NCI-H1092 (cell line): ENCODE measurements around the gene POU2AF3.
"Not testable (repeated sequence)": the region's sequence is repeated elsewhere in the genome, so short reads cannot be mapped to it uniquely, and the experiment has no call there.

Source experiments
- DNase-seq: peaks from one replicate; lab custom pipeline; 2025; lab: John Stamatoyannopoulos, UW

Gene POU2AF3

DNA sequence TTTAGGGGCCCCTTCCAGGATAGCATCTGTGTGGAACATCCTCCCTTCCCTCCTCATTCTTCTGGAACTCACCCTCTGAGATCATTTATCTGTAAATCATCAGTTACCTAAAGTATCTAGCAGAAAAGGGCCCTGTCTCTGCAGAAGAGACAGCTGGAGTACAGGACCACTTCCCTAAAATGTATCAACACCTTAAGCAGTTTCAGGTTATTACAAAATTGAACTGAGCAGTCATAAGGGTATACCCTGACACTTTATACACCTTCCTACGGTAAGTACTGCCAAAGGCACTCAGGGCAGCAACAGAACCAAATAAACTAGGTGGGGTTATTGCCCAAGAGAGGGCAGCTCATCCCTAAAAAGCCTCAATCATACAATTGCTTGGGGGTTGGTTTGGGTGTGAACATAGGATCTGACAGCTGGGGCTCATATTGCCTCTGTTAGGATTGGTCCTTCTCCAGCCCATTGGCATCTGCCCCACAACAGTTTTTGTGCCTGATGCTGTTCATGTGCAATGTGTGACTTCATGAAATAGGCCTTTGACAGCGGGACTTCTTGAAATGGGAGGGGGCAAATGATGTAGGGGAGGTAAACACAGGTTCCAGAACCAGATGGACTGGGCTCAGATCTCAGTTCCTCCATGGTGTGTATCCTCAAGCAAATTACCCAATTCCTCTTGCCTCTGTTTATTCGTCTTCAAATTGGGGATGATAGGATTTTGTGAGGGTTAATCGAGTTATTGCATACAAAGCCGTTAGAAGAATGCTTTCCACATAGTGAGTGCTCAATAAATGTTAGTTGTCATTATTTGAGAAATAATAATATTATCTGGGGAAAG is 2.9 kb downstream of the POU2AF3 start:
- peak; percentile 95 for DNase-seq

- no peak for DNase-seq
Observed at GRCh38 chr11:111301842-111302118, 3.4 kb downstream of the POU2AF3 start.

DNA sequence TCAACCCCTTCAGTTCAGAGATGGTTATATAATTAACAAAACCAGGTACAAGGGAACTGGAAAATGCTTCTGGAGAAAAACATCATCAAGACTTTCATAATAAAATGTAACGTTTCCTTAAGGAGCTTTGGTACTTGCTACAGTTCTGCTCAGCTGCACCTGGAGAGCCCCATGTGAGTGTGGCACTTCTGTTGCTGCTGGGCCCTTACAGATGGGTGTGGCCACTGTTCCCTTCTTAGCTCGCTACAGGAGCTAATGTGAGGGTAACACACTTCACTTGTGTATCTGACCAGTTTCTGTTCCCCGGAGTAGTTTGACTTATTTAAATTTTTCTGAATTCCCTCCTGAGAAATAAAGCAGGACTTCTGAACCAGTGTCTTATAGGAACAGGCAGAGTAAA is 4.0 kb downstream of the POU2AF3 start:
- no peak for DNase-seq

DNA sequence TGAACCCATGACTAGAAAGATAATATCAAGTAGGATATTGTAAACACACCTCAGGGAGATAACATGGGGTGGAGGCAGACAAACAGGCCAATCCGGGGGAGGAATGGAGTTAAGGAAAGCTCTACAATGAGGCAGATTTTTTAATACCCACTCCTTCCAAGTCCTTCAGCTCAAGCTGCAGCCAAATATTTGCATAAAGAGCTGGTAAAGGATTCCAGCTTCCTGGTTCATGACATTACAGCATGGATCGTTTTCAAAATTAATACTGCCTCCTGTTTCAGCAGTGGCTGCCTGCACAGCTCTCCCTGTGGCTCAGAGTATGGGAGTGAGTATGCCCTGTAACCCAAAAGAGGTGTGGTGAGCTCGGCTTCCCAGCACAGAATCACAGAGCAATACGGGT is 5.1 kb downstream of the POU2AF3 start:
- DNase-seq: peak; percentile 74

GRCh38 chr11:111305162-111305802 is 6.9 kb downstream of the POU2AF3 start:
- no peak for DNase-seq

DNA sequence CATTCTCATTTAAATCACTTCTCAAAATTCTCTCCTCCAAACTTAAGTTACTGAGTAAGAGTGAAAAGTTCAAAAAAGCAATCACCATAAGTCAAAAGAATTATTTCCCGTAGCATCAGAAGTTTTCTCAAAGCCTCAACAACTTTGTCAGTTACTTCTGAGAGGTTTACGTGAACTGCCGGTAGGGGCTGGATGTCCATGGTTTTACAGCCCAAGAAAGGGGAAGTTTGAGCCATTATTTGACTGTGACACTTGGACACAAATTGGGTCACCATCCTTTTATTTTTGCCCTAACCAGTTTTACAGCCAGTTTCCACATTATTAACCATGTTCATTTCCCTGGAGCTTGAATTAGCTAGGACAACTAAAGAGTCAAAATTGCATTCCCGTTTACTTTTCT is 7.5 kb downstream of the POU2AF3 start:
- DNase-seq: no peak

DNA sequence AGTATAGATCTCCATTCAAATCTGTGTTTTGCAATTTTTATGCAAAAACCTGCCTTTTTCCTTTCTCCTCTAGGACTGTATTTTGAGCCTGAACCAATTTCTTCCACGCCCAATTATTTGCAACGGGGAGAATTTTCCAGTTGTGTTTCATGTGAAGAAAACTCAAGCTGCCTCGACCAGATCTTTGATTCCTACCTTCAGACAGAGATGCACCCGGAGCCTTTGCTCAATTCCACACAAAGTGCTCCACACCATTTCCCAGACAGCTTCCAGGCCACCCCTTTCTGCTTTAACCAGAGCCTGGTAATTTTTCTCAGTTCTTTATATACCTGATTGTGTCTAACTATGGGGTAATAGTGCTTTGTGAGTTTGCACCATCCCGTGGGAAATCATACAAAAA is 8.0 kb downstream of the POU2AF3 start:
- DNase-seq: no peak

- DNase-seq: no peak
Observed at GRCh38 chr11:111307472-111308108, 9.2 kb downstream of the POU2AF3 start.

DNA sequence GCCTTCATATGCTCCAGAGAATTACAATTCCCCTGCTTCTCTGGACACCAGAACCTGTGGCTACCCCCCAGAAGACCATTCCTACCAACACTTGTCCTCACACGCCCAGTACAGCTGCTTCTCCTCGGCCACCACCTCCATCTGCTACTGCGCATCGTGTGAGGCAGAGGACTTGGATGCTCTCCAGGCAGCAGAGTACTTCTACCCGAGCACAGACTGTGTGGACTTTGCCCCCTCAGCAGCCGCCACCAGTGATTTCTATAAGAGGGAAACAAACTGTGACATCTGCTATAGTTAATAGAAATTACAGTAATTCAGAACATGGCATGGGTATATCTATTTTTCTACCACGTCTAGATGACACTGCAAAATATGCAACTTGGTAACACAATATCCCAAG is 9.8 kb downstream of the POU2AF3 start:
- peak; percentile 89 for DNase-seq

GRCh38 chr11:111309215-111309915 is 11.0 kb downstream of the POU2AF3 start:
- DNase-seq: no peak

- DNase-seq: peak; percentile 34
Observed at GRCh38 chr11:111310088-111310487, 11.7 kb downstream of the POU2AF3 start.

DNA sequence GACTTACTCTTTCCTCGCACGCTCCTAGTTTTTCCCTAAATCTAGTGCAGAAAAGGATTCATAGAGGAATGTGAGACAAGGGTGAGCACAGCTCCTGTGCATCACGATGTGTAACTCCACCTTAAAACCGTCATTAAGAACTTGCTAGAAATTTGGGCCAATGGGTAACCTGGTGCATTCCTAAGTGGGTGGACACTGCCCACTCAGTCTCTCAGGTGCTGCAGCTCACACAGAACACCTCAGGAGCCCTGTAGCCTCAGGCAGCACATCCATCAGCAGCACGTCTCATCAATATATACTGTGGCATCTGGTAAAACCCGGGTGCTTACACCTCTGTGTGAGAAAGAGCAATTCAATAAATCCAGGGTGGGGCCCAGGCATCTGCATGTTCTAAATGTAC is 12.4 kb downstream of the POU2AF3 start:
- DNase-seq: no peak

DNA sequence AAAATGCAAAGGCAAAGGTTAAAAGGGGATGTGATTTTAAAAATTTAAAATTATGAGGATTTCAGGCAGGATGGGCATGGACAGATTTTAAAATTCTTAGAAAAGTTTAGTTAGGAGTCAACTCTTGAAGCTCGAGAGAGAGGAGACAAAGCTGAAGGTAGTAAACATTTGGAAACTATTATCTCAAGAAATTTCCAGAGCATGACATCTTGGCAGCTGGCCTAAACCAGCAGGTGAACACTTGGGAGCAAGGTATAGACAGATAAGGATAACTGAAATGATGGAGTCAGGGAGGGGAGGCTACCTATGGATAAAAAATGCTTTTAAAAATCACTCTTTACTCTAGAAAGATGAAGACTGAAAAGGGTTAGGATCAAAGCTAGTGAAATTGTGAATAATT is 13.7 kb downstream of the POU2AF3 start:
- no peak for DNase-seq

DNA sequence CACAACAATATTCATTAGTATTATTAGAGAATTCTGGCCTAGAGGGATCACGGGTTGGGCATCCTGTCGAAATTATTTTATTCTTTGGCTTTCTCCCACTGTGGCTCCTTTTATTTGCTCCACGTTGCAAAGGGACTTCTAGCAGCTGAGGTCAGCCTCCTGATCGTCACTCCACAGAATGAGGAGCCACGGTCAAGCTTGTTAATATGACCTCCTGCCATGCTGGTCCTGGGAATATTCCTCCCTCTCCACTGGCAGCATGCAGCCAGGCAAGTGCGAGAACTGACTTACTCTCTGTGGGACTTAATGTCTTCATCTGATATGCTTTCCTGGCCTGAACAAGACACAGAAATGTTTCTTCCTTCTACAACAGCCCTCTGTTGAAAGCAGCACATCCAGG is 20.9 kb downstream of the POU2AF3 start:
- no peak for DNase-seq

- DNase-seq: not testable (repeated sequence)
Observed at GRCh38 chr11:111320199-111320598, 21.9 kb downstream of the POU2AF3 start.

DNA sequence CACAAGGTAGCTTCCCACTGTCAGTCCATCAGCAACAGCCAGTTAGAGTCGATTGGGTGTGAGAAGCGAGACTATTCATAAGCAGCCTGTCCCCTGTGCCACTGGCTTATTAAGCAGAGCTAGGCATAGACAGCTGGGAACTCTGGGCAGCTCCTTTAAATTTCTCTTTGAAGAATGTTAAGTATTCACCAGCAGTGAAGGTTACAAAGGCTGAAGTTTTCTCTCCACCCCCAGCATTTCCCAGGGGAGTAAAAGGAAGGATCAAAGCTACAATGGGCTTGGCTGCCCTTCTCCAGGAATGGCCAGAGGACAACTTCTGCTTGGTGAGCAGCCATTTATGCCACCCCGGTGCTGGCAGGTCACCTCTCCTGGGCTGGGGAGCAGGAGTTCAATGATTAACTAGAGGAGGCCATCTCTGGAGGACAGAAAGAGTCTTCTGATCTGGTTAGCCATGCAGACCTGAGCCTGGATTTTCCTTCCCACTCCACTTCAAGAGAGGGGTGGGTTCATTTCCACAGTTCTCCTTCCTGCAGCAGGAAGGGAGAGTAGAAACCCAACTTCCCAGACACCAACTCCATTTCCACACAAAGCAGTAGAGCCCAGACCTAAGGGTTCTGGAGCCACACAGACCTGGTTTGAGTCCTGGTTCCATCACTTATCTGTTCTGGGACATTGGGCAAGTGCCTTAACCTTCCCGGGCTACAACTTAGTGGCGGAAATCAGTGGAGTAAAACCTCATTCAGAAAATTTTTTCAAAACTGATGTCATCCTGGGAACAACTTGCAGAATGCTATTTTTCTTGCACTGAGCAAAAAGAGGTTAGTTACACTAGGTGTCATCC is 22.6 kb downstream of the POU2AF3 start:
- DNase-seq: no peak

GRCh38 chr11:111322534-111322933 is 24.2 kb downstream of the POU2AF3 start:
- no peak for DNase-seq

DNA sequence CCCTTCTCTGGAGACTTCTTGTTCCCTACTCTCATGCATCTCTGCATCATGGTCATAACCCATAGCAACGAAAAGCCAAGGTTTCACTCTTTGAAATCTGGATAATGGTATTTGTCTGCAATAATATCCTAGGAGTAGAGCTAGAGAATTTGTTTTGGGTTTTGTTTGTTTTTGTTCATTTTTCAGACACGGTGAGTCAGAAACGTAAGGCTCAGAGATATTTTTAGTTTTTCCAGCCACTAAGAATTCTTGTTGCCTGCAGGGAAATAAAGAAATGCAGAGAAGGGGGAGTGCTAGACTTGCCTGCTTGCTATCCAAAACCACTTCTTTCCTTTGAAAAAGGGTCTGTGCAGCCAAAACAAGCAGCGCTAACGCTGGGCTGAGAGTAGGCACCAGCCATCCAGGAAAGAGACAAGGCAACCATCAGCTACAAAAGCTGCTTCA is 26.0 kb downstream of the POU2AF3 start:
- DNase-seq: no peak

GRCh38 chr11:111325259-111325658 is 26.9 kb downstream of the POU2AF3 start:
- DNase-seq: no peak

GRCh38 chr11:111326824-111327223 is 28.5 kb downstream of the POU2AF3 start:
- DNase-seq: no peak

DNA sequence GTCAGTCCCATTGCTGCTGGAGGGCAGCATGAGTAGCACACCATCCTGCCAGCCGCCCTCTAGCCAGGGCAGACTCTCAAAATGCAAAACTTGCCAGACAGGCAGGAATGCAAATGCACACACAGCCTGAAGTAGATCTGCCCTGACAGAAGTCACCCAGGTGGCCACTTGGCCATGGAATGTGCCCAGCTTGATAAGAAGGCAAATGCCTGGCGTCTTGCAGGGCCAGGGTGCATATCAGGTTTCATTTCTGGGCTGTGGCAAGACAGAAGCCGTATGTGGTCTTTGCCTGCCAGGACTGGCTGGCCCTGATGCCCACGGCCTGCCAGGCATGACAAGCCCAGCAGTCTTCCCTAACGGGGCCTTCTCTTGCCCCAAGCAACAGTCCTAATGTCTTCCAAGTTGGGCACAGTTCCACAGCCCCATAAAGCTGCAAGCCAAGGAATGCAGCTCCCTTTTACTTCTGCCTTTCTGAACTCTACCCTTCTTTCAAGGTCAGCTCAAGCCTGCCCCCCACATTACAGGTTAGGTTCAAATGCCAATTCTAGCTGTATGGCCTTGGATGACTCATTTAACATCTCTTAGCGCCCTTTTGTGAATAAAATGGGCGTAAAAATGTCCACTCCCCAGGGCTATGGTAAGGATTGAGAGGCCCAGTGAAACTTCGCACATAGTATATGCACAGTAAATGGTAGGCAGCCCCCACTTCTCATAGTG is 29.7 kb downstream of the POU2AF3 start:
- DNase-seq: peak; percentile 14
